BJ (cell line): ENCODE results near the gene TPX2. TPM values are rescaled to one million over a fixed set of nuclear protein-coding genes. Genes with fewer than 3 reads are reported as not detected.

Experiments used
- CTCF ChIA-PET: fragments of 350-600 bp; formaldehyde crosslinking; extraction: SDS; loops from one replicate; lab custom pipeline; 2021; ENCODE audit warnings: antibody characterized with exemption, inconsistent platforms; lab: Yijun Ruan, JAX
- POLR2A ChIA-PET: fragments of 300-600 bp; sonication (Branson Sonifier 250); formaldehyde crosslinking; extraction: SDS; loops from one replicate; lab custom pipeline; 2021; ENCODE audit warnings: antibody characterized with exemption; lab: Charles Lee
- DNase-seq: peaks from one replicate; pipeline ENCODE4 v3.0.0-alpha.2; 2011; ENCODE audit warnings: low read depth
- H3K27me3 ChIP-seq: 2 replicates; pipeline ENCODE4 v1.6.0; 2011; ENCODE audit warnings: low read length; ENCODE audit not compliant: control insufficient read depth, insufficient read depth
- H3K36me3 ChIP-seq: 2 replicates; pipeline ENCODE4 v1.5.1; 2011; ENCODE audit warnings: low read length; ENCODE audit not compliant: control insufficient read depth, insufficient read depth
- H3K4me3 ChIP-seq: 2 replicates; pipeline ENCODE4 v1.5.1; 2011; ENCODE audit warnings: low read depth, mild to moderate bottlenecking, control low read depth, low read length
- CTCF ChIP-seq: IDR thresholded peaks from 2 replicates; pipeline ENCODE4 v1.5.1; 2011; ENCODE audit warnings: low read depth, mild to moderate bottlenecking, control low read depth, inconsistent platforms, low read length, moderate library complexity; ENCODE audit not compliant: insufficient read depth
- polyA plus RNA-seq: library from polyadenylated mRNA; depleted of rRNA; stranded (reverse); fragments of >200 nt; gene quantifications from 2 replicates; pipeline ENCODE4 v1.2.3, GENCODE V29; 2011

Gene TPX2
- polyA plus RNA-seq, 1 experiment: 29.9 TPM

- POLR2A ChIA-PET: no interaction called here
- peak; percentile 97 for TF ChIP-seq CTCF
- Histone ChIP-seq H3K27me3 (no peaks in the 10 kb centered on the region), H3K4me3 (peak overlapping the region; percentile 7; the same call in 1 of the 2 replicates), H3K36me3 (no peaks in the 10 kb centered on the region)
- no peak for DNase-seq
- CTCF ChIA-PET: interaction anchor here (0.6 to 8.2 kb wide), 32 partner anchors 9 to 830 kb away, joined by 3 to 180 read pairs (median 4); partner anchors contain the start of genes FOXS1 and PDRG1
These were observed 83.6 kb downstream of the TPX2 start for GRCh38 chr20:31822421-31823330.

GRCh38 chr20:31823360-31824124, 84.5 kb downstream of the TPX2 start:
- no peak for DNase-seq
- no peak overlapping the region for H3K4me3 ChIP-seq
- ChIA-PET CTCF (interaction anchor here (0.6 to 8.2 kb wide), 31 partner anchors 10 to 829 kb away, joined by 3 to 180 read pairs (median 4); partner anchors contain the start of genes FOXS1 and PDRG1), POLR2A (no interaction called here)
- no peak for TF ChIP-seq CTCF
- H3K27me3 ChIP-seq: no peaks in the 10 kb centered on the region
- H3K36me3 ChIP-seq: no peaks in the 10 kb centered on the region

DNA sequence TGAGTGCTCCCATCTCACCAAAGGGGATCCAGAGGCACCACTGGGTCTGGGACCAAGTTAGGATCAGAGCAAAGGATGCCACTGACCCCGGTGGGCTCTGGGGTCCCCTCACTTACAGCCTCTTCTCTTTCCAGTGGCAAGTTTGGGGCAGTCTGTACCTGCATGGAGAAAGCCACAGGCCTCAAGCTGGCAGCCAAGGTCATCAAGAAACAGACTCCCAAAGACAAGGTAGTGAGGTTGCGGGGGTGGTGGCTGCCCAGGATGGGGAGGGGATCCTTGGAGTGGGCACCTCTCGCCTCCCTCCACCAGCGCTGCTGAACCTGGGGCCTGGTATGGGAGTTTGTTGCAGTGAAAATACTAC, 85.0 kb downstream of the TPX2 start:
- Histone ChIP-seq H3K27me3 (no peaks in the 10 kb centered on the region), H3K4me3 (no peak overlapping the region), H3K36me3 (no peaks in the 10 kb centered on the region)
- no peak for DNase-seq
- TF ChIP-seq CTCF: no peak
- ChIA-PET CTCF (interaction anchor here (1.1 to 8.2 kb wide), 11 partner anchors 13 to 829 kb away, joined by 3 to 180 read pairs (median 5); partner anchors contain the start of gene FOXS1), POLR2A (no interaction called here)

DNA sequence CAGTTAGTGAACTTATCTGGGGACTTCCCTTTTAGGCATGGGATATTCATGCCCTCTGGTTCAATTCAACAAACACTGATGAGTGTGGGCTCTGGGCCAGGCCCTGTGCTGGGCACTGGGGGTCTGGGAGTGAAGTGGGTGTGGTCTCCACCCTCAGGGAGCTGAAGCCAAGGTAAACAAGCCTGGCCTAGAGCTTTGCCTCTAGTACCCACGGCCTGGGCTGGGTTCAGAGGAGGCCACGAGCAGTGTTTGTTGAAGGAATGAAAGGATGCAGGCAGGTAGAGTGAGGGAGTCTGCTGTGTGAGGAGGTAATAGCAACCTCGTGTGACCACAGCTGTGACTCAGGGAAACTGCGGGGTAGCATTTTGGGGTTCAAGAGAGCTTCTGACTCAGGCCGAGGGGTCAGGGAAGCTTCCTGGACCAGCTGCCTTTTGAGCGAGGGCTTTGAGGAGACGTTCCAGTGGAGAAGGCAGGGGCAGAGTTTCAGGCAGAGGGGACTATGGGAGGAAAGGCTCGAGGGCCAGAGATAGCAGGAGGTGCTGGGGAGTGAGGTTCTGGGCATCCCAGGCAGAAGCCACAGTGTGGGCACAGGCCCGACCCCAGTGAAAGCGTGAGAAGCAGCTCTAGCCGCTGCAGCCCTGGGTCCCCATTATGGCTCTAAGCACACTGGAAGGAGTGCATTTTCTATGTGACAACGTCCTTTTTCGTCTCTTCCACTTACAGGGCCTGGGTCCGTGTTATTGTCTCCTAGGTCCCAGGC, 85.6 kb downstream of the TPX2 start:
- no peak overlapping the region for H3K4me3 ChIP-seq
- DNase-seq: no peak
- H3K27me3 ChIP-seq: no peaks in the 10 kb centered on the region
- POLR2A ChIA-PET: no interaction called here
- H3K36me3 ChIP-seq: no peaks in the 10 kb centered on the region
- CTCF ChIA-PET: interaction anchor here (1.1 to 8.2 kb wide), 6 partner anchors 12 to 206 kb away, joined by 3 to 180 read pairs (median 52); partner anchors contain the start of gene FOXS1
- no peak for TF ChIP-seq CTCF
